Stimulated activated CD4-positive, alpha-beta T cell treated with anti-CD3 and anti-CD28 coated beads, Interleukin-1b, Interleukin-23, amount 100 ng/mL, for 24 hours (primary cell): Measurements from ENCODE around the gene RILPL2.
"Not testable (repeated sequence)": the region's sequence is repeated elsewhere in the genome, so short reads cannot be mapped to it uniquely, and the experiment has no call there.

Experiments
- DNase-seq, 4 experiments: peaks; one replicate each; pipeline ENCODE4 v3.0.0-alpha.2; 2020; ENCODE audit warnings: low read depth in 4 of 4, low spot score in 1 of 4

RILPL2 gene

GRCh38 chr12:123450636-123451035, 14.2 kb upstream of the RILPL2 start:
- DNase-seq: no peak

- DNase-seq: no peak
These were observed 13.4 kb upstream of the RILPL2 start for GRCh38 chr12:123449856-123450255.

DNA sequence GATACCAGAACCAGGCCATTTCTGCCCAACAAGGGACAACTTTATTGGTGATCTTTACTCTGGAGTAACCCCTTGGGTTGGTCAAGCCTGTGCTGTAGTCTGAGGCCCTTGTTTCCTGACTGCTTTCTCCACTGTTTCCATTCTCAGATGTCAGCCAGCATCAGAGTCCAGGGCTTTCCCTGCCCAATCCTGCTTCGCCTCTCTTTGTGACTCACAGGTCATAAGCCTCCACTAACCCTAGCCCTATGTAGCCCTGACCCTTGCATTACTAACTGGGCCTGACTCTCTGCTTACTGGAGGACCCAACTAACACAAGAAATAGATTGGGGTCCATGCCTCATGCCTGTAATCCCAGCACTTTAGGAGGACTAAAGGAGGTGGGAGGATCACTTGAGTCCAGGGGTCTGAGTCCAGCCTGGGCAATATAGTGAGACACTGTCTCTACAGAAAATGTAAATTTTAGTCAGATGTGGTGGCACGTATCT, 12.8 kb upstream of the RILPL2 start:
- no peak for DNase-seq

DNA sequence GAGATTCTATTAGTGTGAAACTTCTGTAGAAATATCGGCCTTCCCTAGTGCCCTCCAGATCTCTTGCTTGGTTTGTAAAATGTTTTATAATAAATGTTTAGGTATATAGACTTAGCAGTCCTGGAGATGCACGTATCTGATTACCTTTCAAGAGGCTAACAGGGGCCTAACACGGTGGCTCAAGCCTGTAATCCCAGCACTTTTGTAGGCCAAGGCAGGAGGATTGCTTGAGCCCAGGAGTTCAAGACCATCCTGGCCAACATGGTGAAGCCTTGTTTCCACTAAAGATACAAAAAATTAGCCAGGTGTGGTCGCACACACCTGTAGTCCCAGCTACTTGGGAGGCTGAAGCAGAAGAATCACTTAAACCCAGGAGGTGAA, 9.8 kb upstream of the RILPL2 start:
- no peak for DNase-seq

DNA sequence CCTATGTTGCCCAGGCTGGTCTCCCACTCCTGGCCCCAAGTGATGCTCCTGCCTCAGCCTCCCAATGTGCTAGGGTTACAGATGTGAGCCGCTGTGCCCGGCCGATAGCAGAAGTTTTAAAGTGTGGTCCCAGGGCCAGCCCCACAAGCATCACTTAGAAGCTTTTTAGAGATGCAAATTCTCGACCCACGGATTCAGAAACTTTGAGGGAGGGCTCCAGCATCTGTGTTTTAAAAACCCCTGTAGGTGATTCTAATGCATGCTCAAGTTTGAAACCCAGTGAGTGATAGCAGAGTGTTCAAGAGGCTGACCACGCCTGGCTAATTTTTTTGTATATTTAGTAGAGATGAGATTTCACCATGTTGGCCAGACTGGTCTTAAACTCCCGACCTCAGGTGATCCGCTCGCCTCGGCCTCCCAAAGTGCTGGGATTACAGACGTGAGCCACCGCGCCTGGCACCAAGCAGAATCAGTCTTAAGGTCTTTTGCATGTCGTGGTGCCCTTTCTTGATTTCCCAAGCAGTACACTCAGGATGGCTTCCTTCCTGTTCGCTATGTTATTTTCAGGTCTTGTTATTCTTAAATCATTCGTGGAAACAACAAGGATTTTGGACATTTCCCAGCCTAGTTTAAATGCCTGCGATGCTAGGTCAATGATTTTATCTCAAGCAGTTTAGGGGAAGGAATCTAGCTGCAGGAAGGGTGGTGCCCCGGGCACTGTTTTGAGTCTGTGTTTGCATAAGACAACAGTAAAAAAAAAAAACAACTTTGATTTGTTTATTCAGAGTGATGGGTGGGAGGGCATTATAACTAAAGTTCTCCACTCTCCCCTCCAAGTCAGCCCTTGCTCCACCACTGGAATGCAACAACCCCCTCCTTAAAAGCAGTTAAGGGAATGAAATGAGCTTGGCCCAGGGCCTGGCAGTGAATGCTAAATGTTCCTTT, 9.2 kb upstream of the RILPL2 start:
- DNase-seq: no peak

DNA sequence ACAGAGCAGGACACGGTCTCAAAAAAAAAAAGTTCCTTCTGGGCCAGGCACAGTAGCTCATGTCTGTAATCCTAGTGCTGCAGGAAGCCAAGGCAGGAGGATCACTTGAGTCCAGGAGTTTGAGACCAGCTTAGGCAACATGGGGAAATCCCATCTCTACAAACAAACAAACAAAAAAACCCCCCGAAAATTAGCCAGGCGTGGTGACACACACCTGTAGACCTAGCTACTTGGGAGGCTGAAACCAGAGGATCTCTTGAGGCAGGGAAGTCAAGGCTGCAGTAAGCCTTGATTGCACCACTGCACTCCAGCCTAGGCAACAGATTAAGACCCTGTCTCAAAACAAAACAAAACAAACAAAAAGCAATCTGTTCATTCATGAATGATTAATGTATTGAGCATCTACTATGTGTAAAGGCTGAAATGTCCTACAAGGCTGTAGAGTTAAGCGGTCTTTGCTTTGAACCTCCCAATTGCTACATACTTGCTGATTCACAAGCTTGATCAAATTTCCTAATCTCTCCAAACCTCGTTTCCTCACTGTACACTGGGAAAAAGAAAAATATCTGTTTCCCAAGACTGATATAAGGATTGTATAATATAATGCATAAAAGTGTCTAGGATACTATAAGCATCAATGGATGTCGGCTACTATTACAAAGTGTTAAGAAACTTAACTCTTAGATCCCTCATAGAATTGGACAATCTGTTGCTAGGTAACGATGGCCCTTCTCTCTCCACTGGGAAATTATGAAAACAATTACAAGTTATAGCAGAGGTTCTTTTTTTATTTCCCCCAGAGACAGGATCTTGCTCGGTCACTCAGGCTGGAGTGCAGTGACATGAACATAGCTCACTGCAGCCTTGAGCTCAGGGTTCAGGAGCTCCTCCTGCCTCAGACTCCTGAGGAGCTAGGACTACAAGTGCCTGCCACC, 7.9 kb upstream of the RILPL2 start:
- DNase-seq: no peak

DNA sequence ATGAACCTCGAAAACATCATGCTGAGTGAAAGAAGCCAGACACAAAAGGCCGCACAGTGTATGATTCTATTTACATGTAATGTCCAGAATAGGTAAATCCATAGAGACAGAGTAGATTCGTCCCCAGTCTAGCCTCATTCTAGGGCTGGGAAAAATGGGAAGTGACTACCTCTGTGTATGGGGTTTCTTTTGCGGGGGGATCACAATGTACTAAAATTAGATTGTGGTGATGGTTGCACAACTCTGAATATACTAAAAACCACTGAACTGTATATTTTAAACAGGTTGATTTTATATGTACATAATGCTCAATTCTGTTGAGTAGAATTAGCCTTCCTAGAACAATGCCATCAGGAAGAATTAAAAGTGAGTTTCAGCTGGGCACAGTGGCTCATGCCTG, 6.3 kb upstream of the RILPL2 start:
- DNase-seq: no peak

GRCh38 chr12:123441523-123442164, 5.2 kb upstream of the RILPL2 start:
- no peak for DNase-seq

GRCh38 chr12:123435636-123436016, 858 bp downstream of the RILPL2 start:
- DNase-seq: no peak

GRCh38 chr12:123433615-123434014, 2.9 kb downstream of the RILPL2 start:
- DNase-seq: no peak

- not testable (repeated sequence) for DNase-seq
These were observed 4.3 kb downstream of the RILPL2 start for GRCh38 chr12:123431951-123432817.

- not testable (repeated sequence) for DNase-seq
These were observed 7.4 kb downstream of the RILPL2 start for GRCh38 chr12:123429101-123429500.

DNA sequence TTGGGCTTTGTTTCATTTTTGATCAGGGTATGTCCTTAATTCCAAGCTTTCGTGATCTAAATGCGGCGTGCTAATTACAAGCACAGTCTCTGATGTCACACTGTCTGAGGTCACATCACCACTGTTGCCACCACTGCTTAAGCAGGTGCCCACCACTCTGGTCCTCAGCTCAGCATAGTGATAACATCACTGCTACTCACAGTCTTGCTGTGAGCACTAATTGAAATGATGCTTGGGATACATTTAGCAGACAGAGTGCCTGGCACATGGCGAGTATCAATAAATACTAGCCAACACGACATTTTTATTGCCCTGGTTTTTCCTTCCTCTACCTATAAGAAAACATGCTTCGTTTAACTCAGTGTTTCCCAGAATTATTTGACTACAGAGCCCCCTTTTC, 7.9 kb downstream of the RILPL2 start:
- no peak for DNase-seq

DNA sequence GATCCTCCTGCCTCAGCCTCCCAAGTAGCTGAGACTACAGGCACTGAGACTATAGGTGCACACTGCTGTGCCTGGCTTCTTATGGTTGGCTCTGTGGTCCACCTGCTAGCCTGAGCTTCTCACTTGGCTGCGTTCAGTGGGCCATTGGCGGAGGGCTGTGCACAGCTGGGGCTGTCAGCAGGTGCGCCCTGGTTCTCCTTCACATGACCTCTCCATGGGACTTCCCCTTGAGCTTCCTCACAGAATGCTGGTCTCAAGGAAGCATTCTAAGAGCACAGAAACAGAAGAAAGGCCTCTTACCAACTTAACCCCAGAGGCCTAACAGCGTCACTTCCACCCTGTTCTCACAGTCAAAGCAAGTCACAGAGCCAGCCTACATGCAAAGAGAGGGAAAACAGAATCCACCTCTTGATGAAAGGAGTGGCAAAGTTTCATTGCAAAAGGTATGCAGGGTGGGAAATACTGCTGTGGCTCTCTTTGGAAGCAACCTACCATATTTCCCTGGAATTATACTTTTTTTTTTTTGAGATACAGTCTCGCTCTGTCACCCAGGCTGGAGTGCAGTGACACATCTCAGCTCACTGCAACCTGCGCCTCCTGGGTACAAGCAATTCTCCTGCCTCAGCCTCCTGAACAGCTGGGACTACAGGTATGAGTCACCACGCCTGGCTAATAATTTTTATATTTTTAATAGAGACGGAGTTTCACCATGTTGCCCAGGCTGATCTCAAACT, 9.3 kb downstream of the RILPL2 start:
- DNase-seq: no peak

DNA sequence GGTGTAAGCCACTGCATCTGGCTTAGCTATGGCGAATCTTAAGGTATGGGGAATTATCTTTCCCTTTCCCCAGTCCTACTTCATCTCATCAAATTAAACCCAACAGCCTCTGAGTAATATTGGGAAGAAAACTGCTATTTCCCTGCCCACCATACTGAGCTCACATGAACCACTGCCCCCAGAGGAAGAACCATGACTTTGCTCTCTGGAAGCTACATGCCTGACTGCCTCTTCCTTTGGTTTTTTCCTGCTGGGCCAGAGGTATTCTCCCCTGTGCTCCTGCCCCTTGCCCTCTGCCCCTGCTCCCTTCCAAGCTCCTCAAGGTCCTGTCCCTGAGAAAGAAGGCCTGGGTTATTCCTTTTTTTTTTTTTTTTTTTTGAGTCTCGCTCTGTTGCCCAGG, 15.2 kb downstream of the RILPL2 start:
- no peak for DNase-seq

GRCh38 chr12:123410041-123410412, 26.5 kb downstream of the RILPL2 start:
- no peak for DNase-seq

DNA sequence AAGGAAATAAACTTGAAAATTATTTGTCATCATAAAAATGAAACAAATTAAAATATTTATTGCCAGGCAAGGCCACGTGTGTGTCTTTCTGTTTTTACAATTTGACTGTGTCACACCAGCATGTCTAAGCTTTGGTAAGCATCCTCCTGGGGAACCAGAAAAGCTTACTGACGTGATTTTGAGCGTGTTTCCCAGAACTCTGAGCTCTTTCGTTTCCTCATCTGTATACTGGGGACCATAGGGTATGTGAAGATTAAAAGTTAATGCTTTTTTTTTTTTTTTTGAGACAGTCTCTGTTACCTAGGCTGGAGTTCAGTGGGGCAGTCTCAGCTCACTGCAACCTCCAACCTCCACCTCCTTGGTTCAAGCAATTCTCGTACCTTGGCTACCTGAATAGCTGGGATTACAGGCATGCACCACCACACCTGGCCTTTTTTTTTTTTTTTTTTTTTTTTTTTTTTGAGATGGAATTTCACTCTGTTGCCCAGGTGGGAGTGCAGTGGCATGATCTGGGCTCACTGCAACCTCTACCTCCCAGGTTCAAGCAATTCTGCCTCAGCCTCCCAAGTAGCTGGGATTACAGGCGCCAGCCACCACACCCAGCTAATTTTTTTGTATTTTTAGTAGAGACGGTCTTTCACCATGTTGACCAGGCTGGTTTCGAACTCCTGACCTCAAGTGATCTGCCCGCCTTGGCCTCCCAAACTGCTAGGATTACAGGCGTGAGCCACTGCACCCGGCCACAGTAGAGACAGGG, 27.0 kb downstream of the RILPL2 start:
- not testable (repeated sequence) for DNase-seq

DNA sequence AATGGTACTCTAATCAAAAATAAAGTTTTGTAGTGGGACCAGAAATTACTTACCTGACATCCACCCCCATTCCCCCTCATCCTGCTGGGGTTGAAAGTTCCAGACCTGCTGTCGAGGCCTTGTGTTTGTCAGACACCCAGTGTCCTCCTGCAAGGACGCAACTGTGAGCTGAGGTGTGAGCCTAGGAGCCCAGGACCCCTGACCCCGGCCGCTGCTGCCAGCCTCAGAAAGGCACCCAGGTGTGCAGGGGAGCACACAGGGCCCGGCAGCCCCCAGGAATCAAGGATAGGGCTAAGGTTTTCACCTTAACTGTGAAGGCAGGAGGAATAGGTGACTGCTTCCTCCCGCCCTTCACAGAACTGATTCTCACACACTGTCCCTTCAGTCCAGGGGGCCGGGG, 27.9 kb downstream of the RILPL2 start:
- not testable (repeated sequence) for DNase-seq

GRCh38 chr12:123407934-123408333, 28.6 kb downstream of the RILPL2 start:
- DNase-seq: not testable (repeated sequence)
